ENCODE measurements around the gene ST6GAL1.
"Not testable (repeated sequence)": the region's sequence is repeated elsewhere in the genome, so short reads cannot be mapped to it uniquely, and the experiment has no call there.

Gene ST6GAL1

DNA sequence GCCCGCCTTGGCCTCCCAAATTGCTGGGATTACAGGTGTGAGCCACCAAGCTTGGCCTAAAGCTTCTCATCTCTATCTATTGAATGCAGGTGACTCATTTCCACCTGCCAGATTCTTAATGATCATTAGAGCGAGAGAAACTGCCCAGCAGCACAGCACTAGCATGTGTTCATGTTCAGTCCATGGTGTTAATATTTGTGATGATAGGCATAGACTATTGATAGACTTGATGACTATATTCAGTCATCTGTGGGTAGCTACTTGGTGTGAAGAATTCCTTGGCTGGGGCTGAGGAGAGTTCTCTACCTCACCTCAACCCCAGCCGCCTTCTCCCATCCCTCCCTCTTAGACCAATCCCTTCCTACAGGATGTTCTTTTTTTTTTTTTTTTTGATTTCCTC, 60.0 kb downstream of the ST6GAL1 start:
- ChIA-PET CTCF (interaction anchor here (0.5 kb wide), 1 partner anchor 55 kb away, joined by 3 read pairs; no protein-coding TSS in a partner anchor), POLR2A (ENCODE audit: low non-redundant PET) (no interaction called here)

GRCh38 chr3:186990878-186991308, 60.6 kb downstream of the ST6GAL1 start:
- H3K27ac ChIP-seq, result no peak overlapping the region
- POLR2A ChIA-PET (ENCODE audit: low non-redundant PET), result no interaction called here
- TF ChIP-seq, protein P1, sequence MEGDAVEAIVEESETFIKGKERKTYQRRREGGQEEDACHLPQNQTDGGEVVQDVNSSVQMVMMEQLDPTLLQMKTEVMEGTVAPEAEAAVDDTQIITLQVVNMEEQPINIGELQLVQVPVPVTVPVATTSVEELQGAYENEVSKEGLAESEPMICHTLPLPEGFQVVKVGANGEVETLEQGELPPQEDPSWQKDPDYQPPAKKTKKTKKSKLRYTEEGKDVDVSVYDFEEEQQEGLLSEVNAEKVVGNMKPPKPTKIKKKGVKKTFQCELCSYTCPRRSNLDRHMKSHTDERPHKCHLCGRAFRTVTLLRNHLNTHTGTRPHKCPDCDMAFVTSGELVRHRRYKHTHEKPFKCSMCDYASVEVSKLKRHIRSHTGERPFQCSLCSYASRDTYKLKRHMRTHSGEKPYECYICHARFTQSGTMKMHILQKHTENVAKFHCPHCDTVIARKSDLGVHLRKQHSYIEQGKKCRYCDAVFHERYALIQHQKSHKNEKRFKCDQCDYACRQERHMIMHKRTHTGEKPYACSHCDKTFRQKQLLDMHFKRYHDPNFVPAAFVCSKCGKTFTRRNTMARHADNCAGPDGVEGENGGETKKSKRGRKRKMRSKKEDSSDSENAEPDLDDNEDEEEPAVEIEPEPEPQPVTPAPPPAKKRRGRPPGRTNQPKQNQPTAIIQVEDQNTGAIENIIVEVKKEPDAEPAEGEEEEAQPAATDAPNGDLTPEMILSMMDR (conservative IDR thresholded peaks at IDR 0.05; ENCODE audit: low read depth), result no peak
- CTCF ChIA-PET, result no interaction called here
- peak; percentile 78 for DNase-seq (ENCODE audit: low spot score)

More for the DNA sequence above, 60.0 kb downstream of the ST6GAL1 start:
- DNase-seq (ENCODE audit: low spot score), result no peak
- TF ChIP-seq, protein P1 (conservative IDR thresholded peaks at IDR 0.05; ENCODE audit: low read depth), result no peak
- no peak overlapping the region for H3K27ac ChIP-seq

DNA sequence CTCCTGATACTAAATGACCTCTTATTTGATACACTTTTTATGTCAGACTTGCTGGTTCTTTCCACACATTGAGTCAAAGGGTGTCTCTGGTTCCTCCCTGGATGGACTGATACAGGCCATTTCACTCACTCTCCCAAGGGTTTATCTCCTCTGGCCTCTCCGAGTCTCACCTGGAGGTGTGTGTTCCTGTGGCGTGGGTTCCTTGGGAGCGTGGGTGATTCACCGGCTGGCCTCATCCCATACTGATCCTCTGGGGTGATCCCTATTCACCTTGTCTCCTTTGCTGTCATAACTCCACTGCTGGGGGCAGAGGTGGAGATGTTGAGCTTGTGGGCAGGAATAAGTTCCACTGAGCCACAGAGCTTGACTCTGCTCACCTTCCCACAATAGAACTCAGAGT, 61.1 kb downstream of the ST6GAL1 start:
- DNase-seq (ENCODE audit: low spot score), result no peak
- no peak overlapping the region for H3K27ac ChIP-seq
- TF ChIP-seq, protein P1 (conservative IDR thresholded peaks at IDR 0.05; ENCODE audit: low read depth), result no peak
- ChIA-PET CTCF (no interaction called here), POLR2A (ENCODE audit: low non-redundant PET) (no interaction called here)

DNA sequence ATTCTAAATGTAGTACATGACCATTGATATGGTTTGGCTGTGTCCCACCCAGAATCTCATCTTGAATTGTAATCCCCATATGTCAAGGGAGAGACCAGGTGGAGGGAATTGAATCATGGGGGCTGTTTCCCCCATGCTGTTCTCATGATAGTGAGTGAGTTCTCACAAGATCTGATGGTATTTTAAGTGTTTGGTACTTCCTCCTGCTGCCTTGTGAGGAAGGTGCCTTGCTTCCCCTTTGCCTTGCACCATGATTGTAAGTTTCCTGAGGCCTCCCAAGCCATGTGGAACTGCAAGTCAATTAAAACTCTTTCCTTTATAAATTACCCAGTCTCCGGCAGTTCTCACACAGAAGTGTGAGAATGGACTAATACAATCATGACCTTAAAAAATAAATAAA, 61.8 kb downstream of the ST6GAL1 start:
- CTCF ChIA-PET; DNase-seq (ENCODE audit: low spot score); POLR2A ChIA-PET (ENCODE audit: low non-redundant PET); H3K27ac ChIP-seq: not testable (repeated sequence)

- CTCF ChIA-PET, result interaction anchor here (0.6 kb wide), 1 partner anchor 144 kb away, joined by 3 read pairs; no protein-coding TSS in a partner anchor
- POLR2A ChIA-PET (ENCODE audit: low non-redundant PET), result no interaction called here
These were observed 63.0 kb downstream of the ST6GAL1 start for GRCh38 chr3:186993210-186993782.

GRCh38 chr3:186994000-186994955, 64.0 kb downstream of the ST6GAL1 start:
- H3K27ac ChIP-seq, result no peak overlapping the region
- CTCF ChIA-PET, result interaction anchor here (0.6 kb wide), 2 partner anchors 11 to 104 kb away, joined by 3 to 7 read pairs; no protein-coding TSS in a partner anchor

More at GRCh38 chr3:186993210-186993782, 63.0 kb downstream of the ST6GAL1 start:
- DNase-seq (ENCODE audit: low spot score), result no peak
- TF ChIP-seq, protein P1 (conservative IDR thresholded peaks at IDR 0.05; ENCODE audit: low read depth), result no peak
- no peak overlapping the region for H3K27ac ChIP-seq

More at GRCh38 chr3:186994000-186994955, 64.0 kb downstream of the ST6GAL1 start:
- TF ChIP-seq, protein P1 (conservative IDR thresholded peaks at IDR 0.05; ENCODE audit: low read depth), result no peak
- no peak for DNase-seq (ENCODE audit: low spot score)
- POLR2A ChIA-PET (ENCODE audit: low non-redundant PET), result no interaction called here

Measured in RWPE1 (cell line).